Sigmoid colon (tissue), 7 donors: Measurements from ENCODE around the gene MARVELD2. TPM values are rescaled to one million over a fixed set of nuclear protein-coding genes. Genes with fewer than 3 reads are reported as not detected.

Experiments
- DNase-seq: peaks from one replicate; pipeline ENCODE4 v3.0.0-alpha.2; 2019
- H3K27ac ChIP-seq, 4 donors: fragments of 200-600 bp; sonication (generic); one replicate each; pipeline ENCODE4 v1.5.1; 2016 to 2019; ENCODE audit warnings: mild to moderate bottlenecking in 1 of 4
- H3K27me3 ChIP-seq, 3 donors: fragments of 200-600 bp; sonication (generic); one replicate each; pipeline ENCODE4 v1.5.1; 2019; ENCODE audit warnings: mild to moderate bottlenecking in 1 of 3
- H3K36me3 ChIP-seq, 4 donors: fragments of 200-600 bp; sonication (generic); one replicate each; pipeline ENCODE4 v1.5.1; 2016 to 2019
- H3K4me1 ChIP-seq, 4 donors: fragments of 200-600 bp; sonication (generic); one replicate each; pipeline ENCODE4 v1.5.1; 2017 to 2019
- H3K4me3 ChIP-seq, 4 donors: fragments of 200-600 bp; sonication (generic); one replicate each; pipeline ENCODE4 v1.5.1; 2017 to 2019; ENCODE audit warnings: mild to moderate bottlenecking in 2 of 4, moderate library complexity in 1 of 4
- H3K9me3 ChIP-seq, 4 donors: fragments of 200-600 bp in 3 of 4; sonication (generic) in 3 of 4; one replicate each; pipeline versions ENCODE4 v1.5.1 to v1.6.1; 2013 to 2019
- EP300 ChIP-seq, 4 donors: sonication (generic); formaldehyde crosslinking; IDR thresholded peaks; one replicate each; pipeline ENCODE4 v1.6.1; 2017; ENCODE audit warnings: antibody characterized with exemption in 4 of 4
- POLR2A ChIP-seq, 2 donors: fragments of 450-650 bp; IDR thresholded peaks; one replicate each; pipeline ENCODE4 v1.6.1; 2016; ENCODE audit warnings: antibody characterized with exemption in 2 of 2, mild to moderate bottlenecking in 2 of 2, moderate library complexity in 2 of 2
- POLR2AphosphoS5 ChIP-seq, 4 donors: sonication (generic); formaldehyde crosslinking; IDR thresholded peaks; one replicate each; pipeline ENCODE4 v1.6.1; 2017; ENCODE audit warnings: antibody characterized with exemption in 4 of 4
- WGBS, 2 donors: extraction: QIAGEN DNeasy Blood & Tissue Kit; methylation state at CpG; one replicate each; pipeline ENCODE4 v1.1.7; 2013; 5-methylcytosine and 5-hydroxymethylcytosine counted together
- intact Hi-C: fragments of 100-400 bp; cut with DNase I; formaldehyde crosslinking; loops from one replicate; pipeline ENCODE4 v1.15.1; 2023
- polyA plus RNA-seq, 3 donors: library from polyadenylated mRNA; stranded (reverse); fragments of 200-250 nt; gene quantifications; one replicate each; pipeline ENCODE4 v1.2.3, GENCODE V29; 2013
- small RNA-seq, 3 donors: library from RNA; depleted of rRNA; stranded (forward); fragments of <200 nt; gene quantifications; one replicate each; pipeline ENCODE3, GENCODE V24; 2016
- total RNA-seq, 4 donors: library from RNA; depleted of rRNA; stranded (reverse); fragments of >200 nt; gene quantifications; one replicate each; pipeline ENCODE4 v1.1.0, GENCODE V29; 2016
- TF ChIP-seq, protein P1 (sequence below), 4 experiments: fragments of 450-650 bp in 3 of 4; fragments of 200-600 bp in 1 of 4; IDR thresholded peaks; one replicate each; pipeline ENCODE4 v1.5.1; 2016 to 2019; ENCODE audit warnings: antibody characterized with exemption in 4 of 4, mild to moderate bottlenecking in 3 of 4, moderate library complexity in 2 of 4
- donor health status: healthy with polysubstance abuse.
- donor health status: Bipolar disorder and iron deficiency.
- donor health status: healthy.

MARVELD2 gene
- total and polyA plus RNA-seq, 7 donors, result 0.28 to 9.7 (median 2.3) TPM; not detected in 1

DNA sequence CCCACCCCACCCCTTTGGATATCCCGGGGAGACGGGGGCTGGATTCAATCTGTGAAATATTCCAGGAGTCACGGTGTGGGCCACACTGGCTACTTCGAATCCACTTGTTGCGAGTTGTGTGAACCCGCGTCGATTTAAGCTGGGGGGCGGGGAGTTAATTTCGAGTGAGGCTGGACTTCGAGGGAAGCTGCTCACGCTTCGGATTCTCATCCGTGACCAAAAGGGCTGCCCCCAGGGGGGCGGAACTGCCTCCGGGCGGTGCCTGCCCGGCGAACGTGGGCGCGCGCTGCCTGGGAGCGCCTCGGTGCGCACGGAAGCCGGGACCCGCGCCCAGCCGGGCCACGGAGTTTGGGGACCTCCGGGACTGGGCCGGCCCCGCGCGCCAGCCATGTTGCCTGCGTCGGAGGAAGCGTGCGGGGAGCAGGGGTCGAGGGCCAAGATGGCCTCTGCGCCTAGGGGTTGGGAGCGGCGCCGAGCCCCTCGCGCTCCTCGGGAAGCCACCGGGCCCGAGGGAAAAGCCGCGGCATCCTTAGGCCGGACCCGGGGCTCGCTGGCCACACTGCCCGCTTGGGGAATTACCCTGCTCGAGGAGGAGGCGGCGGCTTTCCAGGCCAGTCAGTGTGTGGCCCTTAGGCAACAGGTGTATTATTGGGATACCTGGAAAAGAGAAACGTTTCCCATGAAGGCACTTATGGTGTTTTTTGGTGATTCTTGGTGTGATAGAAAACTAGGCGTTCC lies 78.6 kb downstream of the MARVELD2 start:
- Histone ChIP-seq H3K36me3 (no peaks in the 10 kb centered on the region), H3K9me3 (no peaks in the 10 kb centered on the region), H3K4me3 (peak overlapping the region; percentile 20 to 58 (median 51)), H3K27ac (peak overlapping the region in 2 of 4 donors; percentile 10 to 25), H3K27me3 (peaks cover 21 to 71% (median 22%) of the 10 kb centered on the region in 3 donors), H3K4me1 (peaks cover 0 to 21% (median 20%) of the 10 kb centered on the region in 4 donors)
- 1 to 2% methylated on average over 62 of the region's 62 CpGs for WGBS, 2 donors
- intact Hi-C loops, result no loop called here
- DNase-seq, result no peak
- TF ChIP-seq, protein P1, sequence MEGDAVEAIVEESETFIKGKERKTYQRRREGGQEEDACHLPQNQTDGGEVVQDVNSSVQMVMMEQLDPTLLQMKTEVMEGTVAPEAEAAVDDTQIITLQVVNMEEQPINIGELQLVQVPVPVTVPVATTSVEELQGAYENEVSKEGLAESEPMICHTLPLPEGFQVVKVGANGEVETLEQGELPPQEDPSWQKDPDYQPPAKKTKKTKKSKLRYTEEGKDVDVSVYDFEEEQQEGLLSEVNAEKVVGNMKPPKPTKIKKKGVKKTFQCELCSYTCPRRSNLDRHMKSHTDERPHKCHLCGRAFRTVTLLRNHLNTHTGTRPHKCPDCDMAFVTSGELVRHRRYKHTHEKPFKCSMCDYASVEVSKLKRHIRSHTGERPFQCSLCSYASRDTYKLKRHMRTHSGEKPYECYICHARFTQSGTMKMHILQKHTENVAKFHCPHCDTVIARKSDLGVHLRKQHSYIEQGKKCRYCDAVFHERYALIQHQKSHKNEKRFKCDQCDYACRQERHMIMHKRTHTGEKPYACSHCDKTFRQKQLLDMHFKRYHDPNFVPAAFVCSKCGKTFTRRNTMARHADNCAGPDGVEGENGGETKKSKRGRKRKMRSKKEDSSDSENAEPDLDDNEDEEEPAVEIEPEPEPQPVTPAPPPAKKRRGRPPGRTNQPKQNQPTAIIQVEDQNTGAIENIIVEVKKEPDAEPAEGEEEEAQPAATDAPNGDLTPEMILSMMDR (IDR thresholded peaks at IDR 0.05), result no peak
- no peak for TF ChIP-seq POLR2A (IDR thresholded peaks at IDR 0.05)
- no peak for TF ChIP-seq EP300 (IDR thresholded peaks at IDR 0.05)
- TF ChIP-seq POLR2AphosphoS5 (IDR thresholded peaks at IDR 0.05), result no peak

Small RNA genes within 50 kb of the gene (small RNA-seq; reads per million reads assigned to genes)
- gene RN7SL616P, result 0 reads per million in 3 donors
- gene RPS27P14, result 0 reads per million in 3 donors

Other genes with a start within 250 kb of the MARVELD2 start
- 1 to 10 TPM; 2.3 to 3.6 (median 2.5) TPM for gene CCNB1, start 248.0 kb upstream of the MARVELD2 start, total RNA-seq
- gene CCNB1, start 248.0 kb upstream of the MARVELD2 start, polyA plus RNA-seq, result 10 to 100 TPM; 13.2 to 68.1 (median 19.7) TPM
- 1 to 10 TPM; 1.3 to 3.8 (median 2.6) TPM for gene CENPH, start 225.5 kb upstream of the MARVELD2 start, total RNA-seq
- gene CENPH, start 225.5 kb upstream of the MARVELD2 start, polyA plus RNA-seq, result 10 to 100 TPM in 1 of 3 donors, 1 to 10 TPM in 2; 5.4 to 11.3 (median 5.8) TPM
- 10 to 100 TPM in 3 of 4 donors, 1 to 10 TPM in 1; 7.2 to 18.5 (median 13.8) TPM for gene CDK7, start 180.2 kb upstream of the MARVELD2 start, total RNA-seq
- 10 to 100 TPM; 23.4 to 35.1 (median 25.8) TPM for gene CDK7, start 180.2 kb upstream of the MARVELD2 start, polyA plus RNA-seq
- gene CCDC125, start 82.3 kb upstream of the MARVELD2 start, total RNA-seq, result 1 to 10 TPM; 2.9 to 4.7 (median 3.4) TPM
- 10 to 100 TPM in 1 of 3 donors, 1 to 10 TPM in 2; 7.7 to 11.6 (median 7.8) TPM for gene CCDC125, start 82.3 kb upstream of the MARVELD2 start, polyA plus RNA-seq
- gene AK6, start 45.6 kb upstream of the MARVELD2 start, total RNA-seq, result 10 to 100 TPM; 20.7 to 34.1 (median 28.5) TPM
- 10 to 100 TPM; 36.5 to 51.8 (median 40.2) TPM for gene AK6, start 45.6 kb upstream of the MARVELD2 start, polyA plus RNA-seq
- 10 to 100 TPM; 33.2 to 52.8 (median 38.6) TPM for gene TAF9, start 45.6 kb upstream of the MARVELD2 start, total RNA-seq
- 10 to 100 TPM; 57.4 to 77.9 (median 60.1) TPM for gene TAF9, start 45.6 kb upstream of the MARVELD2 start, polyA plus RNA-seq
- 10 to 100 TPM; 18.3 to 25.3 (median 19.5) TPM for gene RAD17, start 45.3 kb upstream of the MARVELD2 start, total RNA-seq
- gene RAD17, start 45.3 kb upstream of the MARVELD2 start, polyA plus RNA-seq, result 10 to 100 TPM; 13.1 to 16.9 (median 13.2) TPM
- 1 to 10 TPM; 1.3 to 3.9 (median 1.9) TPM for gene OCLN, start 77.7 kb downstream of the MARVELD2 start, total RNA-seq
- 10 to 100 TPM in 1 of 3 donors, 1 to 10 TPM in 2; 5.4 to 19.7 (median 7.6) TPM for gene OCLN, start 77.7 kb downstream of the MARVELD2 start, polyA plus RNA-seq
- gene GTF2H2C, start 145.1 kb downstream of the MARVELD2 start, total RNA-seq, result 10 to 100 TPM; 13.8 to 21.6 (median 19.8) TPM
- gene GTF2H2C, start 145.1 kb downstream of the MARVELD2 start, polyA plus RNA-seq, result 10 to 100 TPM; 12.0 to 19.3 (median 16.2) TPM